Right ventricle myocardium inferior (tissue), 1 donor: ENCODE data around the gene TTLL11. TPM values are rescaled to one million over a fixed set of nuclear protein-coding genes. Genes with fewer than 3 reads are reported as not detected.

ENCODE experiments used
- ATAC-seq: fragments of 200-7000 bp; cut with Tn5 transposase; one replicate; pipeline ENCODE4 v1.9.1; 2020; ENCODE audit warnings: mild to moderate bottlenecking, moderate library complexity
- DNase-seq: peaks from one replicate; pipeline ENCODE4 v3.0.0; 2021; ENCODE audit errors: missing footprints
- intact Hi-C: fragments of 100-400 bp; cut with DNase I; formaldehyde crosslinking; loops from one replicate; pipeline ENCODE4 v1.11.0; 2022
- total RNA-seq: library from RNA; stranded (reverse); fragmentation: NEBNext Ultra II Directional; extraction: Animal tissue kit (Norgen Biotek cat#: 25700); gene quantifications from one replicate; pipeline ENCODE4 v1.2.1, GENCODE V29; 2021
- donor health status: DM: no; HTN: yes; CAD: no; lungs with severe emphysema.

Gene TTLL11
- total RNA-seq, 1 donor from 2014 or later, result 5.0 TPM

- no peak for DNase-seq
- intact Hi-C loops, result no loop called here
- no peak for ATAC-seq
Measured at GRCh38 chr9:121942866-121943382, 150.2 kb downstream of the TTLL11 start.

GRCh38 chr9:121942313-121942712 lies 150.8 kb downstream of the TTLL11 start:
- no peak for ATAC-seq
- DNase-seq, result no peak

GRCh38 chr9:121939643-121940042 lies 153.5 kb downstream of the TTLL11 start:
- no peak for ATAC-seq

More at GRCh38 chr9:121942313-121942712, 150.8 kb downstream of the TTLL11 start:
- intact Hi-C loops, result no loop called here

GRCh38 chr9:121938621-121939020 lies 154.5 kb downstream of the TTLL11 start:
- intact Hi-C loops, result no loop called here
- ATAC-seq (no peak), DNase-seq (no peak)

More at GRCh38 chr9:121939643-121940042, 153.5 kb downstream of the TTLL11 start:
- DNase-seq, result no peak
- intact Hi-C loops, result no loop called here

GRCh38 chr9:121937240-121937639 lies 155.9 kb downstream of the TTLL11 start:
- intact Hi-C loops, result no loop called here
- ATAC-seq, result no peak
- no peak for DNase-seq

GRCh38 chr9:121935739-121936138 lies 157.4 kb downstream of the TTLL11 start:
- DNase-seq, result no peak
- no peak for ATAC-seq
- intact Hi-C loops, result no loop called here

- ATAC-seq, result no peak
- DNase-seq, result no peak
- intact Hi-C loops, result no loop called here
Measured at GRCh38 chr9:121930956-121931355, 162.2 kb downstream of the TTLL11 start.

GRCh38 chr9:121929893-121930875 lies 162.9 kb downstream of the TTLL11 start:
- intact Hi-C loops, result no loop called here
- DNase-seq, result no peak
- no peak for ATAC-seq

GRCh38 chr9:121927636-121928035 lies 165.5 kb downstream of the TTLL11 start:
- intact Hi-C loops, result no loop called here
- no peak for ATAC-seq
- DNase-seq, result no peak

GRCh38 chr9:121927081-121927480 lies 166.0 kb downstream of the TTLL11 start:
- DNase-seq, result no peak
- intact Hi-C loops, result no loop called here
- no peak for ATAC-seq

- intact Hi-C loops, result no loop called here
- ATAC-seq (peak; percentile 57), DNase-seq (no peak)
Measured at GRCh38 chr9:121926351-121926801, 166.7 kb downstream of the TTLL11 start.

GRCh38 chr9:121925935-121926334 lies 167.2 kb downstream of the TTLL11 start:
- DNase-seq, result no peak
- intact Hi-C loops, result no loop called here
- no peak for ATAC-seq

GRCh38 chr9:121924700-121925099 lies 168.4 kb downstream of the TTLL11 start:
- DNase-seq (no peak), ATAC-seq (no peak)
- intact Hi-C loops, result no loop called here

- ATAC-seq, result no peak
- no peak for DNase-seq
- intact Hi-C loops, result no loop called here
Measured at GRCh38 chr9:121921444-121921843, 171.7 kb downstream of the TTLL11 start.

- DNase-seq, result no peak
- ATAC-seq, result no peak
- intact Hi-C loops, result no loop called here
Measured at GRCh38 chr9:121917375-121918335, 175.5 kb downstream of the TTLL11 start.

- ATAC-seq (no peak), DNase-seq (no peak)
- intact Hi-C loops, result no loop called here
Measured at GRCh38 chr9:121915304-121915625, 177.8 kb downstream of the TTLL11 start.

GRCh38 chr9:121914604-121915303 lies 178.4 kb downstream of the TTLL11 start:
- ATAC-seq, result no peak
- intact Hi-C loops, result no loop called here
- no peak for DNase-seq

- ATAC-seq (no peak), DNase-seq (no peak)
- intact Hi-C loops, result no loop called here
Measured at GRCh38 chr9:121914017-121914595, 179.0 kb downstream of the TTLL11 start.
